ENCODE data around the gene INPP5A. TPM values are rescaled to one million over a fixed set of nuclear protein-coding genes. Genes with fewer than 3 reads are reported as not detected.

Gene INPP5A
- total and polyA plus RNA-seq, 2 of the 13 experiments (the other 11 are each of a cell fraction or from before 2014, with no cell fraction given): 17.5 to 37.9 TPM

GRCh38 chr10:132643709-132644526 lies 106.3 kb downstream of the INPP5A start:
- no peak for DNase-seq (ENCODE audit: low spot score)
- CTCF ChIA-PET (ENCODE audit: low intra/inter-chr PET ratio, low total read pairs): no interaction called here

More at GRCh38 chr10:132643709-132644526, 106.3 kb downstream of the INPP5A start:
- ATAC-seq: peak; percentile 46; the same call in 2 of the 3 replicates
- H3K36me3 ChIP-seq (replicated peaks in 1 of 2; ENCODE audit: control insufficient read depth in 1 of 2, insufficient read depth in 2 of 2, low read length in 2 of 2): no peaks in the 10 kb centered on the region; a peak in 1 of 5 replicates
- H2AFZ ChIP-seq (ENCODE audit: low read length): no peak overlapping the region
- no peaks in the 10 kb centered on the region for H3K4me1 ChIP-seq (ENCODE audit: insufficient read depth, low read length)
- POLR2A ChIA-PET: no interaction called here
- in situ Hi-C loops (cut with HindIII; ENCODE audit: extremely low pct_ligation_motif_present, low pct_unique_long_range_greater_than_20kb): no loop called here
- BruUV-seq (replicated peaks): no TSS peak
- no peaks in the 10 kb centered on the region for H3K9me3 ChIP-seq (ENCODE audit: low read length)
- WGBS (ENCODE audit: low lambda C conversion rate): 91% methylated on average over 21 of the region's 35 CpGs
- FAIRE-seq: no peak
- H4K20me1 ChIP-seq (ENCODE audit: insufficient read depth, low read length): no peaks in the 10 kb centered on the region
- intact Hi-C loops (cut with micrococcal nuclease; ENCODE audit: unreplicated experiment): no loop called here
- H3K27me3 ChIP-seq (ENCODE audit: control insufficient read depth in 1 of 2, insufficient read depth in 2 of 2, low read length in 2 of 2): no peaks in the 10 kb centered on the region
- no peak overlapping the region for H3K4me2 ChIP-seq (ENCODE audit: low read depth, low read length)
- no peaks in the 10 kb centered on the region for H3K79me2 ChIP-seq (ENCODE audit: insufficient read depth, low read length)
- no peak overlapping the region for H3K9ac ChIP-seq (ENCODE audit: insufficient read depth, low read depth, low read length)
- H3K27ac ChIP-seq (ENCODE audit: extremely low read length, insufficient read depth, low read length): no peak overlapping the region
- TF ChIP-seq PRPF4 (IDR thresholded peaks at IDR 0.05; ENCODE audit: low read depth, low read length, poor library complexity, severe bottlenecking): no peak
- 0 out of 2 replicates have a peak, but pooled peaks have one; percentile 5 for TF ChIP-seq CTCF (CRISPR knock-in tag; IDR thresholded peaks at IDR 0.05)
- no peak overlapping the region for H3K4me3 ChIP-seq (replicated peaks in 1 of 3; ENCODE audit: insufficient read depth in 1 of 3, low read depth in 2 of 3, low read length in 3 of 3)

Measured in HepG2 (cell line).